ENCODE results near the gene HSD17B12. TPM values are rescaled to one million over a fixed set of nuclear protein-coding genes. Genes with fewer than 3 reads are reported as not detected.

The HSD17B12 gene
- total and polyA plus RNA-seq, 2 donors (not counting 3 experiments of a cell fraction or from before 2014, with no cell fraction given) = 41.5 to 96.5 TPM

GRCh38 chr11:43806976-43807375 lies 126.4 kb downstream of the HSD17B12 start:
- H4K20me1 ChIP-seq (replicated peaks; ENCODE audit: control insufficient read depth, extremely low read depth, insufficient read depth, low read length) = no peaks in the 10 kb centered on the region
- H2AFZ ChIP-seq (ENCODE audit: low read depth, low read length) = no peak overlapping the region
- H3K79me2 ChIP-seq (ENCODE audit: control insufficient read depth, insufficient read depth, low read length) = no peaks in the 10 kb centered on the region
- intact Hi-C loops (cut with micrococcal nuclease) = no loop called here
- no peaks in the 10 kb centered on the region for H3K4me1 ChIP-seq (ENCODE audit: control insufficient read depth, extremely low read depth, insufficient read depth, low read length)
- no peak overlapping the region for H3K9ac ChIP-seq (replicated peaks; ENCODE audit: extremely low read depth, insufficient read depth, low read length)
- H3K4me2 ChIP-seq (ENCODE audit: insufficient read depth, low read length) = no peak overlapping the region
- H3K27ac ChIP-seq (ENCODE audit: insufficient read depth, low read depth, low read length) = no peak overlapping the region
- DNase-seq (ENCODE audit: low read depth, low spot score) (no peak), FAIRE-seq (no peak)
- ChIA-PET POLR2A (interaction anchor here (0.8 kb wide), 1 partner anchor 338 kb away, joined by 3 read pairs; no protein-coding TSS in a partner anchor), CTCF (interaction anchor here (1.5 kb wide), 1 partner anchor 18 kb away, joined by 4 read pairs; no protein-coding TSS in a partner anchor)
- H3K27me3 ChIP-seq (ENCODE audit: control insufficient read depth in 2 of 2, insufficient read depth in 2 of 2, low read length in 2 of 2) = no peaks in the 10 kb centered on the region
- no TSS peak for BruUV-seq (replicated peaks)
- H3K36me3 ChIP-seq (ENCODE audit: control insufficient read depth in 2 of 2, extremely low read depth in 1 of 2, insufficient read depth in 2 of 2, low read length in 2 of 2) = peaks cover 2% of the 10 kb centered on the region in 2 experiments
- TF ChIP-seq POLR2A (IDR thresholded peaks at IDR 0.05; ENCODE audit: low read depth, low read length) = no peak
- no peak for TF ChIP-seq EZH2 (IDR thresholded peaks at IDR 0.05; ENCODE audit: borderline replicate concordance, low read depth, low read length, severe bottlenecking)
- TF ChIP-seq JUN (IDR thresholded peaks at IDR 0.05; ENCODE audit: borderline replicate concordance, insufficient read depth, insufficient read length, low read depth) = no peak
- no peak for TF ChIP-seq MYC (IDR thresholded peaks at IDR 0.05; ENCODE audit: low read depth, low read length)
- no peak for TF ChIP-seq POLR2AphosphoS5 (IDR thresholded peaks at IDR 0.05; ENCODE audit: insufficient read depth, low read depth, low read length)
- TF ChIP-seq CTCF (IDR thresholded peaks at IDR 0.05; ENCODE audit: extremely low read depth in 1 of 2, insufficient read depth in 1 of 2, low read depth in 1 of 2, low read length in 2 of 2) = no peak
- TF ChIP-seq FOS (IDR thresholded peaks at IDR 0.05; ENCODE audit: borderline replicate concordance, insufficient read depth, low read length) = no peak
- no peaks in the 10 kb centered on the region for H3K9me3 ChIP-seq (replicated peaks; ENCODE audit: control insufficient read depth, insufficient read depth, low read length)
- dilution Hi-C loops (cut with MboI; ENCODE audit: extremely low pct_ligation_motif_present, low sequenced_read_pairs) = no loop called here
- H3K9me1 ChIP-seq (replicated peaks; ENCODE audit: control insufficient read depth, extremely low read depth, insufficient read depth, low read length) = no peaks in the 10 kb centered on the region
- no peak overlapping the region for H3K4me3 ChIP-seq (replicated peaks in 1 of 3; ENCODE audit: insufficient read depth in 1 of 3, low read depth in 1 of 3, low read length in 3 of 3)

Data from endothelial cell of umbilical vein (primary cell).